ENCODE results near the gene SSBP4.

The SSBP4 gene

GRCh38 chr19:18419699-18420460 is 682 bp downstream of the SSBP4 start:
- in situ Hi-C loops (cut with MboI; ENCODE audit: low sequenced_read_pairs), result no loop called here

GRCh38 chr19:18420930-18421329 is 1.7 kb downstream of the SSBP4 start:
- in situ Hi-C loops (cut with MboI; ENCODE audit: low sequenced_read_pairs), result no loop called here

GRCh38 chr19:18421371-18421959 is 2.3 kb downstream of the SSBP4 start:
- in situ Hi-C loops (cut with MboI; ENCODE audit: low sequenced_read_pairs), result no loop called here

GRCh38 chr19:18422530-18423191 is 3.5 kb downstream of the SSBP4 start:
- in situ Hi-C loops (cut with MboI; ENCODE audit: low sequenced_read_pairs), result no loop called here

- in situ Hi-C loops (cut with MboI; ENCODE audit: low sequenced_read_pairs), result no loop called here
Observed at GRCh38 chr19:18423258-18424020, 4.2 kb downstream of the SSBP4 start.

- in situ Hi-C loops (cut with MboI; ENCODE audit: low sequenced_read_pairs), result no loop called here
Observed at GRCh38 chr19:18424122-18424889, 5.1 kb downstream of the SSBP4 start.

- in situ Hi-C loops (cut with MboI; ENCODE audit: low sequenced_read_pairs), result no loop called here
Observed at GRCh38 chr19:18424890-18425514, 5.8 kb downstream of the SSBP4 start.

- in situ Hi-C loops (cut with MboI; ENCODE audit: low sequenced_read_pairs), result no loop called here
Observed at GRCh38 chr19:18425515-18426415, 6.6 kb downstream of the SSBP4 start.

- in situ Hi-C loops (cut with MboI; ENCODE audit: low sequenced_read_pairs), result no loop called here
Observed at GRCh38 chr19:18426416-18426767, 7.2 kb downstream of the SSBP4 start.

GRCh38 chr19:18427080-18427742 is 8.0 kb downstream of the SSBP4 start:
- in situ Hi-C loops (cut with MboI; ENCODE audit: low sequenced_read_pairs), result no loop called here

- in situ Hi-C loops (cut with MboI; ENCODE audit: low sequenced_read_pairs), result no loop called here
Observed at GRCh38 chr19:18427743-18428113, 8.5 kb downstream of the SSBP4 start.

GRCh38 chr19:18428173-18428786 is 9.1 kb downstream of the SSBP4 start:
- in situ Hi-C loops (cut with MboI; ENCODE audit: low sequenced_read_pairs), result no loop called here

GRCh38 chr19:18428787-18429674 is 9.8 kb downstream of the SSBP4 start:
- in situ Hi-C loops (cut with MboI; ENCODE audit: low sequenced_read_pairs), result no loop called here

GRCh38 chr19:18429717-18430416 is 10.7 kb downstream of the SSBP4 start:
- in situ Hi-C loops (cut with MboI; ENCODE audit: low sequenced_read_pairs), result no loop called here

GRCh38 chr19:18430417-18431144 is 11.4 kb downstream of the SSBP4 start:
- in situ Hi-C loops (cut with MboI; ENCODE audit: low sequenced_read_pairs), result no loop called here

Data from HL-60/S4 treated with retinoic acid at 250 ng/mL for 4 days and 3 days (cell line).